HG02870 (cell line): ENCODE measurements around the gene KLHL22.
"Not testable (repeated sequence)": the region's sequence is repeated elsewhere in the genome, so short reads cannot be mapped to it uniquely, and the experiment has no call there.

ENCODE experiments used
- ATAC-seq: cut with Tn5 transposase; IDR thresholded peaks from one replicate; pipeline ENCODE4 v1.9.1; 2021; ENCODE audit warnings: mild to moderate bottlenecking, moderate library complexity; ENCODE audit not compliant: unreplicated experiment

The KLHL22 gene

GRCh38 chr22:20494978-20495860 is at the start of gene KLHL22:
Gene KLHL22 (minus strand): TSS chr22:20495795. CDS start chr22:20489211, 6,584 bp downstream.
- ATAC-seq = peak; percentile 37

- ATAC-seq = not testable (repeated sequence)
These were observed 49.7 kb upstream of the KLHL22 start for GRCh38 chr22:20545318-20545634.

GRCh38 chr22:20542736-20543135 is 47.1 kb upstream of the KLHL22 start:
- ATAC-seq = no peak

- ATAC-seq = no peak
These were observed 46.5 kb upstream of the KLHL22 start for GRCh38 chr22:20542055-20542454.

- ATAC-seq = not testable (repeated sequence)
These were observed 43.3 kb upstream of the KLHL22 start for GRCh38 chr22:20538875-20539274.

GRCh38 chr22:20537983-20538382 is 42.4 kb upstream of the KLHL22 start:
- no peak for ATAC-seq

DNA sequence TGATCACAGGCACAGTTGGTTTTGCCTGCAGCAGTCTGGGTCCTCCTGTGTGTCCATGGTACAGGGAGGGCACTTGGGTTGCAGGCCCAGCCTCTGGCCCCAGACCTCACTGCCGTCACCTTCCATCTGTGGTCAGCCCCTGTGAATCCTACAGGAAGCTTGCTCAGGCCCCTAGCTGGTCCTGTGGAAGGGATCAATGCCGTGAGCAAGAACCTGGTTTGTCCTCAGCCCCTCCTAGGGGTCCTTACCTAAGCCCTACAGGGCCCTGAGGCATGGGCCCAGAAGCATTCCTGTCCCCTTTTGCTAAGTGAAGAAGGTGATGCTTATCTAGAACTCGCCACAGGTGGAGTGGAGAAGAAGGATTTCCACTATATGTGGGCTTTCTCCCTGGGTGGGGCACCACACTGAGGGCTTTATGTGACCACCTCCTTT is 41.7 kb upstream of the KLHL22 start:
- ATAC-seq = no peak

- ATAC-seq = no peak
These were observed 41.2 kb upstream of the KLHL22 start for GRCh38 chr22:20536590-20537324.

- ATAC-seq = no peak
These were observed 38.3 kb upstream of the KLHL22 start for GRCh38 chr22:20533879-20534265.

- ATAC-seq = no peak
These were observed 37.7 kb upstream of the KLHL22 start for GRCh38 chr22:20533095-20533878.

GRCh38 chr22:20532256-20532993 is 36.8 kb upstream of the KLHL22 start:
- ATAC-seq = no peak

GRCh38 chr22:20531404-20532201 is 36.0 kb upstream of the KLHL22 start:
- no peak for ATAC-seq

GRCh38 chr22:20531154-20531403 is 35.5 kb upstream of the KLHL22 start:
- ATAC-seq = no peak

- ATAC-seq = no peak
These were observed 35.0 kb upstream of the KLHL22 start for GRCh38 chr22:20530368-20531153.

DNA sequence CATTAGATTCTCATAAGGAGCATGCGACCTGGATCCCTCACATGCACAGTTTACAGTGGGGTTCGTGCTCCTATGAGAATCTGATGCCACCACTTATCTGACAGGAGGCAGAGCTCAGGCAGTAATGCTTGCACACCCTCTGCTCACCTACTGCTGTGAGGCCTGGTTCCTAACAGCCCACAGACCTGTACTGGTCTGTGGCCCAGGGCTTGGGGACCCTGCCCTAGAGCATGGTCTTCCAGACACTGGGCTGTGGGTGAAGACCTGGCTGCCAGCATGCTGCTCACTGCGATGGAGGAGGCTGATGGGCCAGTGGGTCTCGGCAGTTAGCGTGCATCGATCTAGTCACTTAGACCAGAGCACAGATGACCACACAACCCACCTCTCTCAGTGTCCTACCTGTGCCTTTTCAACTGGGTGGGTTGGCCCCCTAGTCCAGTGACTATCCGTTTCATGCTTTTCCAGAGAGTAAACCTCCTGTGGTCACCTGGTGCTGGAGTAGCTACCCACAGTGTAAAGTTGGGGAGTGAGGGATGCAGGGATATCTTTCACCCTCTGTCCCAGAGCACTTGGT is 32.9 kb upstream of the KLHL22 start:
- no peak for ATAC-seq

DNA sequence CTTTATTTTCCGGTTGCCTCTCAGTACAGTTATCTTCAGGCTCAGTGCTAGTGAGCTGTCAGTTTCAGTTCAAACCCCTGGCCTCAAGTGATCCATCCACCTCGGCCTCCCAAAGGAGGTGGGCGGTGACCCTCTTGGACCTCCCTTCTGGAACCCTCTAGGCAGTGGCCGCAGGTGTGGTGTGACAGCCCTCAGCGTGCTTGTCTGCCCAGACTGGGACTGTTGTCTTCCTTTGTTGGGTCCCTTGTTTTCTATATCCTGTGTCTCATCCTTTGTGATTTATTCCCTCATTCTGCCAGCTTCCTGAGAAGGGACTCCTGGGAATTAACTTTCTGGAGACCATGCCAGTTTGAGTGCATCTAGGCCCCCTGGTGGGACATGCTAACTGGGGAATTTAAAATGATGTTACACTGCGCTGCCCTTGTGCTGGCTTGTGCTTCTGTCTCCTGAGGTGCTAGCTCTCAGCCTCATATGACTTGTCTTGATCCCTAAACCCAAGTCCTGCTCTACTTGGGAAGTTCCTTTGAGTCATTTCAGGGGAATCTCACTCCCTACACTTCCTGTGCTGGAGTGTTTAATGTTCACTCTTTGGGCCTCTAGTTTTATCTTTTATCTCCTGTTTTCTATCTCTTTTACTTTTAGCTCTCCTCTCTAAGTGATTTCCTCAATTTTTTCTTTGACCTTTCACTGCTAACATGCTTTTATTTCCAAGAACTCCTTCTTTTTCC is 31.2 kb upstream of the KLHL22 start:
- no peak for ATAC-seq

GRCh38 chr22:20526305-20526627 is 30.7 kb upstream of the KLHL22 start:
- no peak for ATAC-seq

DNA sequence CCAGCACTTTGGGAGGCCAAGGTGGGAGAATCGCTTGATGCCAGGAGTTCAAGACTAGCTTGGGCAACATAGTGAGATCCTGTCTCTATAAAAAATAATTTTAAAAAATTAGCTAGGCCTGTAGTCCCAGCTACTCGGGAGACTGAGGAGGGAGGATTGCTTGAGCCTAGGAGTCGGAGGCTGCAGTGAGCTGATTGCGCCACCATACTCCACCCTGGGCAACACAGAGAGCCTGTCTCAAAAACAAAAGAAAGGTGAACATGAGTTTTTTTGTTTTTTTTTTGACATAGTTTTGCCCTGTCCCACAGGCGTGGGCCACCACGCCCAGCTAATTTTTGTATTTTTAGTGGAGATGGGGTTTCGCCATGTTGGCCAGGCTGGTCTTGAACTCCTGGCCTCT is 29.5 kb upstream of the KLHL22 start:
- ATAC-seq = no peak
